Hematopoietic multipotent progenitor cell treated with erythropoietin and hydrocortisone succinate and interleukin-3 and kit ligand, for 8 days (in vitro differentiated cells): ENCODE results near the gene ZDHHC13.
A peak's percentile ranks its signal among the peaks of the same experiment; 100 is the strongest.
"Not testable (repeated sequence)": the region's sequence is repeated elsewhere in the genome, so short reads cannot be mapped to it uniquely, and the experiment has no call there.

Experiments
- DNase-seq: peaks from one replicate; pipeline ENCODE4 v3.0.0-alpha.2; 2015

ZDHHC13 gene

DNA sequence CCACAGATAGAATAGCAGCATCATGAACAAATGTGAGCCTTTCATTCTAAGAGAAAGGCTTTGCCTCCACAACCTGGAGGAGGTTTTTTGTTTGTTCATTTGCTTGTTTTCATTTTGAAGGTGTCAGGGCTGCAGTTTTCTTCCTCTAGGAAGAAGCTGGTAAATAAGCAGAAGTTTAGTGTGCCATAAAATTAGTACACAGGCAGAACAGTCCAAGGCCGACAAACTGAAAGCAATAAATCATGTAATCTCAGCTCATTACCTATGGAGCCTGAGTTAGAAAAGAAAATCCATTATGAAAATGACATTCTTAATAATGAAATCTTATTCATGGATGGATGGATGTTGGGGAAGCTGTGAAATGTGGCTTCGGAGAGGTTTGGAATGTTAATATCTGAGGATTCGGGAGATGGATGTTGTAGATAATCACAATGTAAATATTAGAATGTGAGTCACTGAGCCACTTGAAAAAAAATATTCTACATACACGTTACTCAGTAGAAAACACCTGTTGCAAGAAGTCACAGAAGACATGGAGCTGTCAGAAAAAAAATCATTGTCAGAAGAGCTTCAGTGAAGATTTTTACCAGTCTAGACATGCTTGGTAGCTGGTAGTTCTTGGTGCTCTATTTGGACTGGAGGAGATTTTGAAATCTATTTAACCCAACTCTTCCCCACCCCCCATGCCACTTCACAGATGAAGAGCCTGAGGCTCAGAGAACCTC lies 15.0 kb upstream of the ZDHHC13 start:
- DNase-seq, result no peak

DNA sequence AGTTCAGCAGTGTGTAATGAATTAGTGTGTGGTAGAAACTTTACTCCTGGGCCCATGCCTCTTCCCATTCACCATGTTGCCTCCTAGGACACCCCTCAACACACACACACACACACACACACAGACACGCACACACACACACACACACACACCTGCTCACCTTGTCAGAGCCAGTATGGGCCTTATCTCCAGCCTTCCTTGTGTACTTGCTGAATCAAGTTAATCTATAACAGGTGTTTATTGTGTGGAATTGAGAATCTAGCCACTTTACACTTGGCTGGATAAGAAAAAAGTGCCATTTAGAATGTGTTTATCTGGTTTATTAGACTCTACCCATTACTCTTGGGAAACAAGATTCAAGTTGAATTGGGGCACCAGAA lies 14.5 kb upstream of the ZDHHC13 start:
- DNase-seq, result no peak

DNA sequence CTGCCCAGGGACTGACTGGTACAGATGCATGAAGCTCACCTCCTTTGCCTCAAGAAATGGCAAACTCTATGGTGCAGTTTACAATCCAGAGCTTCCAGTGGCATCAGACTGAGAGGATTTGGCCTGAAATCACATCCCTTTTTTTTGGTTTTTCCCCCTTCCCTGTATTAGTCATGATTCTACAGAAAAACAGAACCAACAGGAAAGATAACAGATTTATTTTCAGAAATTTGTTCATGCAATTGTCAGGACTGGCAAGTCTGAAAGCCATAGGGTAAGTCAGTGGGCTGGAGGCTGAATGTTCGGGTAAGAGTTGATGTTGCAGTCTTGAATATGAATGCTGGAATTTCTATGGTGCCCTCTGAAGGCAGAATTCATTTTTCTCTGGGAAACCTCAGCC lies 12.0 kb upstream of the ZDHHC13 start:
- DNase-seq, result no peak

DNA sequence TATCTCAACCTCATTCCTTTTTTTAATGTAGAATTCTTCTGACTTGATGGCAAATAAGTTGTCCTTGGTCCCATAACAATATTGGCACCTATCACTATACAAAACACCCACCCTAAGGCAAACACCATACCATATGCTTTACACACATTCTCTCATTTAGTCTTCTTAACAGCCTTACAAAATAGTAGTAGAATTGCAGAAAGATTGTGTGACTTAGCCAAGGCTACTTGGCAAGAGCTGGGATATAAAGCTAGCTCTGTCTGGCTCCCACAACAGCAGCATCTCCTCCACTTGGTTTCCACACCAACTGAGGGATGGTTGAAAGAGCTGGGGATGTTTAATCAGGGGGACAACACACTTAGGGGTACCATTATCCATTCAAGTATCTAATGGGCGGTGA lies 9.8 kb upstream of the ZDHHC13 start:
- DNase-seq, result no peak

DNA sequence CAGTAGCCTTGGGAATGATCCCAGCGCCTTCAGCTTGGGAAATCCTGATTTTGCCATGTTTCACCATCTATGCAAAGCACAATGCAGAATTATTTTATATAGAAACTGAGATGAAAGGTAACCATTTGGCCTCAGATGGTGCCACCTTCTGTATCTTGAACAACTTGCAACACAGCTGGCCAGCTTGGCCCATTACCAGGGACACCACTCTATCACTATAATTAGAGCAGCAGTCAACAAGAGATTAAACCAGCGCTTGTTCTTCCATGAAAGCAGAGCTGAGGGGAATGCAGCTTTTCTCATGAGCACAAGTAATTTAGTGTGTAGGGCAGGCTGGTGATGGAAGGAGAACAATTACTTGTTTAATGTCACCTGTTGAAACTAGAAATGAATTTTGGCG lies 6.7 kb upstream of the ZDHHC13 start:
- peak; percentile 34 for DNase-seq

GRCh38 chr11:19111809-19112208 lies 5.2 kb upstream of the ZDHHC13 start:
- no peak for DNase-seq

DNA sequence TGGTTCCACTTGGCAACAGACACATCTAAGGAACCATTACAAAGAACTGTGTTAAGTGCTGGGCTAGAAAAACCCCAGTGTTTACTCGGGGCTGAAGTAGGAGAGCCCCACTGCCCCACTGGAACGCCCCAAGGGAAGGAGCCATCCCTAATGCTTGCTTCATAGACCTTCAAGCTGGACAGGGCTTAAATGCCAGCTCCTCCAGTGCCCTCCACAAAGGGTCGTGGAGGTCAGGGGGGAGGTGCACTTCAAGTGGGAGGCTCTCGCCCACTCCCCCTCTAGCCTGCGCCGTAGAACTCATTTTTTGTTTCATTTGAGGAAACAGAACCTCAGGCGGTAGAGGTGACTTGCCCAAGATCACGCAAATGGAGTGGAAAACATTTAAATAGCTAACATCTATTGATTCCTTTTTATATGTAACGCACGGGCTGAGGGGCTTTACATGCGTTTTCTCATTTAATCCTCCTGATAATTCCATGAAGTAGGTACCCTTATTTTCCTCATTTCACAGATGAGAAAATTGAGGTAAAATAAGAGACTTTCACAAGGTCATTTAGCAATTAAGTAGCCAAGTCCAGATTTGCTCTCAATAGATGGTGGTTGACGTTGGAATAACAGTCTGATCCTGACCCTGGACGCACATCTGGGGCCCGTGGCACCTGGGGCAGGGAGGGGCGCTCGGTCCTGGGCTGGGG lies 545 bp upstream of the ZDHHC13 start:
- DNase-seq, result no peak

DNA sequence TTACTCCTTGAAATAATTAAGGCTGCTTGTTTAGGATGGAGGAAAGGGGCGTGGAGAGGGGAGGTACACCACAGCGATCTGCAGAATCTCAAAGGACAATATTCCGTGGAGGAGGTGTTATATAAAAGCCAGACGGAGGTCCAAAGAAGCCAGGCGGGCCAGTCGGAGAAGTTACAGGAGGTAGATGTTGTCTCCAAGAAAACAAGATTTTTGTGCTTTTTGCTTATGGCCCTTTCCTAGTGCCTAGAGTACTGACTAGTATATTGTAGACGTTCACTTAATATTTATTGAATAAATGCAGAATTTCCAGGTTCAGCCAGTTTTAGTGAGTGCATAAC lies 761 bp downstream of the ZDHHC13 start:
- DNase-seq, result no peak

DNA sequence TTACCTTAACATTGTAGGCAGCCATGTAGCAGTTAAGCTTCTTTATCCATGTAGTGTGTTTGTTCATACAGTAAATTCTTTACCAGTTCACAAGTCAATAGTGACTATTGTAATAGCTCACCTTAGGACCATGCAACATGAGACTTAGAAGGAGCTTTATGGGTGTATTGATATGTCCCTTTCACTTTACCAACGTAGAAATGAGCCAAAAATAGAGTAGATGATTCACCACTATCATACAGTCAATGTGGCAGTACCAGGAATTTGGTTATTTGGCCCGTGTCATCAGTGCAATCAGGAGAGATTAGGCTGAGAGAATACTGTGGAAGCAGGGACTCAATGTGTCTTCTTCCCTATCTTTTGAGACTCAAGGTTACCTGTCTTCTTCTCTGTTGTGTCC lies 4.7 kb downstream of the ZDHHC13 start:
- peak; percentile 20 for DNase-seq

GRCh38 chr11:19122960-19123615 lies 6.1 kb downstream of the ZDHHC13 start:
- no peak for DNase-seq

DNA sequence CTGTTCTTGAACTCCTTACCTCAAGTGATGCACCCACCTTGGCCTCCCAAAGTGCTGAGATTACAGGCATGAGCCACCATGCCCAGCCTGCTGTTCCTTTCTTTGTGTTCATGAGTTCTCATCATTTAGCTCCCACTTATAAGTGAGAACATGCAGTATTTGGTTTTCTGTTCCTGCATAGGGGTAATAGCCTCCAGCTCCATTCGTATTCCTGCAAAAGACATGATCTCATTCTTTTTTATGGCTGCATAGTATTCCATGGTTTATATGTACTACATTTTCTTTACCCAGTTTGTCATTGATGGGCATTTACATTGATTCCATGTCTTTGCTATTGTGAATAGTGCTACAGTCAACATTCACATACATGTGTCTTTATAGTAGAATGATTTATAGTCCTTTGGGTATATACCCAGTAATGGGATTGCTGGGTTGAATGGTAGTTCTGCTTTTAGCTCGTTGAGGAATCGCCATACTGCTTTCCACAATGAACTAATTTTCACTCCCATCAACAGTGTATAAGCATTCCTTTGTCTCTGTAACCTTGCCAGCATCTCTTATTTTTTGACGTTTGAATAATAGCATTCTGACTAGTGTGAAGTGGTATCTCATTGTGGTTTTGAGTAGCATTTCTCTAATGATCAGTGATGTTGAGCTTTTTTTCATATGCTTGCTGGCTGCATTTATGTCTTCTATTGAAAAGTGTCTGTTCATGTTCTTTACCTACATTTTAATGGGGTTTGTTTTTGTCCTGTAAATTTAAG lies 9.8 kb downstream of the ZDHHC13 start:
- DNase-seq, result not testable (repeated sequence)

DNA sequence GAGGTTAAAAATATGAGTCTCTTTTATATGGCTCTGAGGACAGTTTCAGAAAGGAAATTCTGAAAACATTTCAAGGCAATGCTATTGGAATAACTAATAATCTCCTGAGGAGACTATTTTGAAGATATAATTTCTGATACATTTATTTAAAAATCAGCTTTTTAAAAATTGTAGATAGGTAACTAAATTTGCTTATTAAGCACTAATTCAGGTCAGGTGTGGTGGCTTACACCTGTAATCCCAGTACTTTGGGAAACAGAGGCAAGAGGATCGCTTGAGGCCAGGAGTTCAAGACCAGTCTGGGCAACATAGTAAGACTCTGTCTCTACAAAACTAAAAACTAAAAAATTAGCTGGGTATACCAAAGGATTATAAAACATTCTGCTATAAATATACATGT lies 17.0 kb downstream of the ZDHHC13 start:
- no peak for DNase-seq

GRCh38 chr11:19136884-19137283 lies 19.9 kb downstream of the ZDHHC13 start:
- not testable (repeated sequence) for DNase-seq

GRCh38 chr11:19145319-19145718 lies 28.4 kb downstream of the ZDHHC13 start:
- no peak for DNase-seq

DNA sequence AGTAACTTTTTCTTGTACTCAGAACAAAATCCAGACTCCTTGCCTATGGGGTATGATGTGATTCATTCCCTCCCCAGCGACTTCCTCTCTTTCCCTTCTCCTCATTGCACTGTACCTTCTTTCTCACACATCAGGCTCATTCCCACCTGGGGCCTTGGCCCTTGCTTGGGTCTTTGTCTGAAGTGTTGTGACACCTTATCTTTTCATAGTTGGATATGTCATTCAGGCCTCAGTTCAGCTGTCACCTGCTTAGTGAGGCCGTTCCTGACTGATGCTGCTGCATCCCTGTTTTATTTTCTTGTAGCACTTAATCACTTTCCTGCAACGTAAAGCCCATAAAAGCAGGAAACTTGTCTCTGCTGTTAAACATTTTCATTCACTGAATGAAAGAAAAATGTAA lies 39.9 kb downstream of the ZDHHC13 start:
- no peak for DNase-seq

GRCh38 chr11:19160847-19161246 lies 43.9 kb downstream of the ZDHHC13 start:
- DNase-seq, result peak; percentile 22

GRCh38 chr11:19161651-19162050 lies 44.7 kb downstream of the ZDHHC13 start:
- DNase-seq, result no peak

GRCh38 chr11:19162951-19163505 lies 46.1 kb downstream of the ZDHHC13 start:
- no peak for DNase-seq

GRCh38 chr11:19163617-19164016 lies 46.6 kb downstream of the ZDHHC13 start:
- no peak for DNase-seq

DNA sequence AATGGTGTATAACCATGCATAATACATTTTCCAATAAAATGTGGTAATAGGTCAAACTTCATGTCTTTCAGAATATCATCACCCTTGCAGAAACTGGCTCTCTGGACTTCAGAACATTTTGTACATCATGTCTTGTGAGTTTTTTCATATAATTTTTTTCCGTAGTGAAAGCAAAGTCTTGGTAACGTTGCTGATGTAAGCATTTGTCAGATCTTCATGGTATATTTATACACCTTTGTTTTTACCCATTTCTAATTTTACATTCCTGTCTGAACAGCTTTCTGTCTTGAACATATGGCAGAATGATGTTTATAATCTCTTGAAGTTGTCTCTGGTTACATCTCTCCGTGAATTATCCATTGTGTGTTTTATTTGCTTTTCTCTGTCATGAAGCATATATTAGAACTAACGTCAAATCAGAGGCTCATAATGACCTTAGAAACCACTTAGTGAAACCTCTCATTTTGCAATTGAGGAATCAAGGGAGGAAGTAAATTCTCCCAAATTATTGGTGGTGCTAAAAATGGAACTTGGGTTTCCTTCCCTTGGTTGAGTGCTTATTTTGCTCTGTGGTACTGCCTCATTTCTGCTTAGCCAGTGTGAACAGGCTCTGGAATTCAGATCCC lies 47.4 kb downstream of the ZDHHC13 start:
- no peak for DNase-seq

- DNase-seq, result no peak
Measured at GRCh38 chr11:19164881-19165280, 47.9 kb downstream of the ZDHHC13 start.

- no peak for DNase-seq
Measured at GRCh38 chr11:19168090-19168489, 51.1 kb downstream of the ZDHHC13 start.
